Nucleus accumbens (tissue), 56 donors: Measurements from ENCODE around the gene SPN.
"Not testable (repeated sequence)": the region's sequence is repeated elsewhere in the genome, so short reads cannot be mapped to it uniquely, and the experiment has no call there.

ENCODE experiments used
- DNase-seq, 56 donors: peaks; one replicate each; lab custom pipeline; 2025; lab: John Stamatoyannopoulos, UW

Gene SPN

GRCh38 chr16:29675811-29676643 lies 13.0 kb downstream of the SPN start:
- DNase-seq: peak in 1 of 56 donors; percentile 7

GRCh38 chr16:29676989-29677785 lies 14.1 kb downstream of the SPN start:
- no peak for DNase-seq

GRCh38 chr16:29678691-29679267 lies 15.7 kb downstream of the SPN start, which contains the start of gene QPRT:
Gene QPRT (plus strand): TSS chr16:29679180. CDS start chr16:29679198, 18 bp downstream.
- peak in 28 of 56 donors; percentile 8 to 59 (median 28) for DNase-seq

GRCh38 chr16:29680180-29680598 lies 17.1 kb downstream of the SPN start:
- DNase-seq: no peak

- DNase-seq: no peak
Measured at GRCh38 chr16:29683543-29684090, 20.6 kb downstream of the SPN start.

- DNase-seq: no peak
Measured at GRCh38 chr16:29684679-29685078, 21.6 kb downstream of the SPN start.

GRCh38 chr16:29686740-29687332 lies 23.8 kb downstream of the SPN start:
- DNase-seq: peak in 19 of 56 donors; percentile 4 to 54 (median 22)

GRCh38 chr16:29687755-29688154 lies 24.7 kb downstream of the SPN start:
- DNase-seq: no peak

GRCh38 chr16:29688172-29688571 lies 25.1 kb downstream of the SPN start:
- no peak for DNase-seq

GRCh38 chr16:29689490-29690351 lies 26.7 kb downstream of the SPN start:
- not testable (repeated sequence) for DNase-seq

- not testable (repeated sequence) for DNase-seq
Measured at GRCh38 chr16:29692606-29693005, 29.6 kb downstream of the SPN start.

GRCh38 chr16:29694384-29695195 lies 31.5 kb downstream of the SPN start:
- peak in 8 of 56 donors; percentile 4 to 27 (median 8) for DNase-seq

GRCh38 chr16:29695675-29696074 lies 32.6 kb downstream of the SPN start:
- DNase-seq: not testable (repeated sequence)

GRCh38 chr16:29696881-29697331 lies 33.9 kb downstream of the SPN start:
- no peak for DNase-seq

- DNase-seq: no peak
Measured at GRCh38 chr16:29697391-29697790, 34.3 kb downstream of the SPN start.

- DNase-seq: no peak
Measured at GRCh38 chr16:29698042-29698441, 35.0 kb downstream of the SPN start.

- no peak for DNase-seq
Measured at GRCh38 chr16:29698484-29699323, 35.7 kb downstream of the SPN start.
